GM23248 (cell line): ENCODE data around the gene UBAC2. TPM values are rescaled to one million over a fixed set of nuclear protein-coding genes. Genes with fewer than 3 reads are reported as not detected.

ENCODE experiments used
- DNase-seq: peaks from one replicate; pipeline ENCODE4 v3.0.0-alpha.2; 2015
- H2AFZ ChIP-seq: fragments of 200-600 bp; sonication (generic); 2 replicates; pipeline ENCODE4 v1.6.1; 2016; ENCODE audit warnings: antibody characterized with exemption
- H3F3A ChIP-seq: fragments of 200-600 bp; sonication (generic); 2 replicates; pipeline ENCODE4 v1.6.1; 2016; ENCODE audit warnings: mild to moderate bottlenecking, antibody characterized with exemption, mixed run types; ENCODE audit not compliant: insufficient read depth
- H3K27ac ChIP-seq: fragments of 200-600 bp; sonication (generic); 2 replicates; pipeline ENCODE4 v1.5.1; 2016; ENCODE audit warnings: mild to moderate bottlenecking
- H3K27me3 ChIP-seq: fragments of 200-600 bp; sonication (generic); replicated peaks from 2 replicates; pipeline ENCODE4 v1.6.1; 2016; ENCODE audit warnings: mild to moderate bottlenecking; ENCODE audit not compliant: insufficient read depth
- H3K36me3 ChIP-seq: fragments of 200-600 bp; sonication (generic); 2 replicates; pipeline ENCODE4 v1.6.1; 2016; ENCODE audit warnings: low read depth, mild to moderate bottlenecking
- H3K4me1 ChIP-seq: fragments of 200-600 bp; sonication (generic); 2 replicates; pipeline ENCODE4 v1.6.1; 2016; ENCODE audit warnings: mild to moderate bottlenecking; ENCODE audit not compliant: insufficient read depth
- H3K4me2 ChIP-seq: fragments of 200-600 bp; sonication (generic); one replicate; pipeline ENCODE4 v1.6.1; 2016; ENCODE audit warnings: mild to moderate bottlenecking; ENCODE audit not compliant: unreplicated experiment
- H3K4me3 ChIP-seq: fragments of 200-600 bp; sonication (generic); 2 replicates; pipeline ENCODE4 v1.5.1; 2016; ENCODE audit warnings: mild to moderate bottlenecking
- H3K79me2 ChIP-seq: fragments of 200-600 bp; sonication (generic); 2 replicates; pipeline ENCODE4 v1.6.1; 2016; ENCODE audit warnings: mild to moderate bottlenecking; ENCODE audit not compliant: insufficient read depth
- H3K9ac ChIP-seq: fragments of 200-600 bp; sonication (generic); 2 replicates; pipeline ENCODE4 v1.6.1; 2016; ENCODE audit warnings: mild to moderate bottlenecking
- H3K9me2 ChIP-seq: fragments of 200-600 bp; sonication (generic); 2 replicates; pipeline ENCODE4 v1.6.1; 2016; ENCODE audit warnings: mixed run types, mild to moderate bottlenecking, moderate library complexity; ENCODE audit not compliant: insufficient read depth
- H3K9me3 ChIP-seq: fragments of 200-600 bp; sonication (generic); one replicate; pipeline ENCODE4 v1.6.1; 2017; ENCODE audit warnings: low read depth
- H4K20me1 ChIP-seq: fragments of 200-600 bp; sonication (generic); 2 replicates; pipeline ENCODE4 v1.6.0; 2016; ENCODE audit not compliant: insufficient read depth
- EZH2 ChIP-seq: fragments of 200-600 bp; sonication (generic); IDR thresholded peaks from 2 replicates; pipeline ENCODE4 v1.6.1; 2018; ENCODE audit warnings: antibody characterized with exemption, mild to moderate bottlenecking; ENCODE audit not compliant: insufficient read depth, poor library complexity, severe bottlenecking
- EZH2phosphoT487 ChIP-seq: fragments of 200-600 bp; sonication (generic); IDR thresholded peaks from 2 replicates; pipeline ENCODE4 v1.6.1; 2018; ENCODE audit warnings: antibody characterized with exemption, moderate library complexity, mild to moderate bottlenecking, low read depth; ENCODE audit not compliant: insufficient read depth
- WGBS, 2 experiments: methylation state at CpG; one replicate each; pipeline ENCODE4 v1.1.6; 2015 to 2017; ENCODE audit warnings: low lambda C conversion rate in 2 of 2, low coverage in 1 of 2; ENCODE audit errors: missing lambda C conversion rate in 2 of 2; 5-methylcytosine and 5-hydroxymethylcytosine counted together
- in situ Hi-C: fragments of 300-500 bp; cut with MboI; formaldehyde crosslinking; loops from 2 replicates; pipeline ENCODE4 v1.15.0; 2020
- polyA plus RNA-seq: library from polyadenylated mRNA; unstranded; fragments of >200 nt; fragmentation: Nextera tagmentation; extraction: Ambion mirVana; gene quantifications from 2 replicates; pipeline ENCODE4 v1.2.1, GENCODE V29; 2016
- total RNA-seq: library from RNA; depleted of rRNA; stranded (reverse); fragments of >200 nt; shearing (Covaris generic); gene quantifications from 2 replicates; pipeline ENCODE4 v1.2.3, GENCODE V29; 2014

The UBAC2 gene
- total and polyA plus RNA-seq, 2 experiments from 2014 or later = 66.1 to 95.9 TPM

- peak overlapping the region; percentile 94 for H3K27ac ChIP-seq
- H3K4me2 ChIP-seq = peak overlapping the region; percentile 42
- no peaks in the 10 kb centered on the region for H3K9me2 ChIP-seq
- TF ChIP-seq EZH2phosphoT487 (no peak), EZH2 (no peak)
- no peaks in the 10 kb centered on the region for H3K27me3 ChIP-seq
- no peaks in the 10 kb centered on the region for H3K36me3 ChIP-seq
- H3K4me1 ChIP-seq = peaks cover 75% of the 10 kb centered on the region
- H2AFZ ChIP-seq = no peak overlapping the region
- 40 to 43% methylated on average over 4 of the region's 4 CpGs for WGBS, 2 experiments
- peaks cover 71% of the 10 kb centered on the region for H3F3A ChIP-seq
- in situ Hi-C loops = no loop called here
- H3K79me2 ChIP-seq = 0 out of 2 replicates have a peak, but pooled peaks cover 4% of the 10 kb centered on the region
- H4K20me1 ChIP-seq = no peaks in the 10 kb centered on the region
- no peak overlapping the region for H3K4me3 ChIP-seq
- no peaks in the 10 kb centered on the region for H3K9me3 ChIP-seq
- H3K9ac ChIP-seq = peak overlapping the region; percentile 72
- DNase-seq = peak; percentile 89
Measured at GRCh38 chr13:99310382-99311031, 109.9 kb downstream of the UBAC2 start.

- no peak for TF ChIP-seq EZH2phosphoT487
- no peak for TF ChIP-seq EZH2
- peaks cover 71% of the 10 kb centered on the region for H3F3A ChIP-seq
- WGBS, 2 experiments = 64 to 66% methylated on average over 4 of the region's 4 CpGs
- H3K36me3 ChIP-seq = no peaks in the 10 kb centered on the region
- H3K9me2 ChIP-seq = no peaks in the 10 kb centered on the region
- H3K4me1 ChIP-seq = peaks cover 75% of the 10 kb centered on the region
- no peaks in the 10 kb centered on the region for H3K9me3 ChIP-seq
- peak overlapping the region; percentile 94 for H3K27ac ChIP-seq
- H3K4me2 ChIP-seq = peak overlapping the region; percentile 42
- H3K9ac ChIP-seq = peak overlapping the region; percentile 72
- no peak overlapping the region for H3K4me3 ChIP-seq
- H3K27me3 ChIP-seq = no peaks in the 10 kb centered on the region
- H2AFZ ChIP-seq = no peak overlapping the region
- in situ Hi-C loops = no loop called here
- H3K79me2 ChIP-seq = 0 out of 2 replicates have a peak, but pooled peaks cover under 1% of the 10 kb centered on the region
- DNase-seq = peak; percentile 61
- no peaks in the 10 kb centered on the region for H4K20me1 ChIP-seq
Measured at GRCh38 chr13:99311137-99311536, 110.5 kb downstream of the UBAC2 start.

- H3K9me2 ChIP-seq = no peaks in the 10 kb centered on the region
- H3K27ac ChIP-seq = peak overlapping the region; percentile 94
- in situ Hi-C loops = no loop called here
- peak overlapping the region; percentile 18 for H3K9ac ChIP-seq
- no peaks in the 10 kb centered on the region for H3K79me2 ChIP-seq
- H3K4me2 ChIP-seq = peak overlapping the region; percentile 56
- no peak overlapping the region for H3K4me3 ChIP-seq
- 42 to 44% methylated on average over 10 of the region's 10 CpGs for WGBS, 2 experiments
- H3K9me3 ChIP-seq = no peaks in the 10 kb centered on the region
- no peaks in the 10 kb centered on the region for H3K27me3 ChIP-seq
- peaks cover 69% of the 10 kb centered on the region for H3F3A ChIP-seq
- H3K4me1 ChIP-seq = peaks cover 74% of the 10 kb centered on the region
- no peaks in the 10 kb centered on the region for H4K20me1 ChIP-seq
- no peak for TF ChIP-seq EZH2phosphoT487
- TF ChIP-seq EZH2 = no peak
- no peak overlapping the region for H2AFZ ChIP-seq
- H3K36me3 ChIP-seq = no peaks in the 10 kb centered on the region
- DNase-seq = peak; percentile 67
Measured at GRCh38 chr13:99311748-99312492, 111.3 kb downstream of the UBAC2 start.

- Histone ChIP-seq H3K9me2 (no peaks in the 10 kb centered on the region), H3K36me3 (no peaks in the 10 kb centered on the region), H3F3A (peaks cover 64% of the 10 kb centered on the region), H3K9me3 (no peaks in the 10 kb centered on the region), H3K4me2 (peak overlapping the region; percentile 56), H3K27me3 (no peaks in the 10 kb centered on the region), H3K79me2 (no peaks in the 10 kb centered on the region), H2AFZ (no peak overlapping the region), H3K4me1 (peaks cover 68% of the 10 kb centered on the region), H3K9ac (peak overlapping the region; percentile 70), H3K4me3 (no peak overlapping the region), H4K20me1 (no peaks in the 10 kb centered on the region), H3K27ac (peak overlapping the region; percentile 94)
- TF ChIP-seq EZH2 (no peak), EZH2phosphoT487 (no peak)
- DNase-seq = peak; percentile 99
- WGBS, 2 experiments = 6 to 7% methylated on average over 7 of the region's 7 CpGs
- in situ Hi-C loops = no loop called here
Measured at GRCh38 chr13:99312493-99312883, 111.8 kb downstream of the UBAC2 start.
